ENCODE results near the gene SEZ6L. TPM values are rescaled to one million over a fixed set of nuclear protein-coding genes. Genes with fewer than 3 reads are reported as not detected.

SEZ6L gene
- total and polyA plus RNA-seq, 10 of the 15 experiments (the other 5 are each of a cell fraction or from before 2014, with no cell fraction given), result not detected

GRCh38 chr22:26267856-26268255, 98.6 kb downstream of the SEZ6L start:
- 0% methylated on average over 1 of the region's 1 CpG for WGBS (ENCODE audit: insufficient coverage, insufficient replicate concordance, low lambda C conversion rate, missing lambda C conversion rate)
- Histone ChIP-seq H3K27me3 (replicated peaks in 1 of 2; ENCODE audit: control insufficient read depth in 2 of 2, insufficient read depth in 2 of 2, low read length in 1 of 2) (no peaks in the 10 kb centered on the region), H3K79me2 (ENCODE audit: control insufficient read depth, insufficient read depth, low read length) (no peaks in the 10 kb centered on the region), H3K9ac (ENCODE audit: control insufficient read depth, insufficient read depth, low read length) (no peak overlapping the region), H3K4me1 (ENCODE audit: control insufficient read depth, insufficient read depth, low read length) (no peaks in the 10 kb centered on the region), H3K36me3 (ENCODE audit: control insufficient read depth in 2 of 2, insufficient read depth in 2 of 2, low read length in 1 of 2) (no peaks in the 10 kb centered on the region), H3K9me3 (replicated peaks; ENCODE audit: control insufficient read depth, insufficient read depth, low read length) (no peaks in the 10 kb centered on the region), H3K4me3 (no peak overlapping the region), H4K20me1 (ENCODE audit: control insufficient read depth, insufficient read depth) (no peaks in the 10 kb centered on the region), H3K4me2 (ENCODE audit: control insufficient read depth, insufficient read depth) (no peak overlapping the region), H2AFZ (ENCODE audit: control insufficient read depth, low read depth, low read length) (no peak overlapping the region), H3K27ac (ENCODE audit: control insufficient read depth, insufficient read depth) (no peak overlapping the region)
- DNase-seq (ENCODE audit: low read depth, low spot score) (no peak), ATAC-seq (no peak), FAIRE-seq (no peak)
- CTCF ChIA-PET, result no interaction called here
- POLR2A ChIA-PET, result no interaction called here
- BruUV-seq (replicated peaks), result no TSS peak
- RAD21 ChIA-PET (ENCODE audit: unreplicated experiment), result no interaction called here
- in situ Hi-C loops (cut with MboI) (no loop called here), intact Hi-C loops (cut with micrococcal nuclease; ENCODE audit: unreplicated experiment) (no loop called here)
- SMC1A ChIA-PET (ENCODE audit: uncharacterized antibody, unreplicated experiment), result no interaction called here
- TF ChIP-seq, protein P1, sequence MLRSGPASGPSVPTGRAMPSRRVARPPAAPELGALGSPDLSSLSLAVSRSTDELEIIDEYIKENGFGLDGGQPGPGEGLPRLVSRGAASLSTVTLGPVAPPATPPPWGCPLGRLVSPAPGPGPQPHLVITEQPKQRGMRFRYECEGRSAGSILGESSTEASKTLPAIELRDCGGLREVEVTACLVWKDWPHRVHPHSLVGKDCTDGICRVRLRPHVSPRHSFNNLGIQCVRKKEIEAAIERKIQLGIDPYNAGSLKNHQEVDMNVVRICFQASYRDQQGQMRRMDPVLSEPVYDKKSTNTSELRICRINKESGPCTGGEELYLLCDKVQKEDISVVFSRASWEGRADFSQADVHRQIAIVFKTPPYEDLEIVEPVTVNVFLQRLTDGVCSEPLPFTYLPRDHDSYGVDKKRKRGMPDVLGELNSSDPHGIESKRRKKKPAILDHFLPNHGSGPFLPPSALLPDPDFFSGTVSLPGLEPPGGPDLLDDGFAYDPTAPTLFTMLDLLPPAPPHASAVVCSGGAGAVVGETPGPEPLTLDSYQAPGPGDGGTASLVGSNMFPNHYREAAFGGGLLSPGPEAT (IDR thresholded peaks at IDR 0.05; ENCODE audit: low read depth), result no peak
- TF ChIP-seq ZNF384 (IDR thresholded peaks at IDR 0.05; ENCODE audit: borderline replicate concordance, low read depth, low read length) (no peak), KAT2A (conservative IDR thresholded peaks at IDR 0.05; ENCODE audit: control insufficient read depth, low read depth, low read length) (no peak), ZNF207 (IDR thresholded peaks at IDR 0.05; ENCODE audit: borderline replicate concordance) (no peak), ZNF24 (IDR thresholded peaks at IDR 0.05) (no peak), USF2 (IDR thresholded peaks at IDR 0.05; ENCODE audit: borderline replicate concordance, low read depth, low read length) (no peak), STAT3 (IDR thresholded peaks at IDR 0.05; ENCODE audit: low read depth, low read length) (no peak), CTCF (IDR thresholded peaks at IDR 0.05 in 2 of 3, conservative IDR thresholded peaks at IDR 0.05 in 1 of 3; ENCODE audit: control insufficient read depth in 2 of 3, extremely low read depth in 1 of 3, insufficient read depth in 1 of 3, low read depth in 3 of 3, low read length in 3 of 3) (no peak)
- TF ChIP-seq, protein P2, sequence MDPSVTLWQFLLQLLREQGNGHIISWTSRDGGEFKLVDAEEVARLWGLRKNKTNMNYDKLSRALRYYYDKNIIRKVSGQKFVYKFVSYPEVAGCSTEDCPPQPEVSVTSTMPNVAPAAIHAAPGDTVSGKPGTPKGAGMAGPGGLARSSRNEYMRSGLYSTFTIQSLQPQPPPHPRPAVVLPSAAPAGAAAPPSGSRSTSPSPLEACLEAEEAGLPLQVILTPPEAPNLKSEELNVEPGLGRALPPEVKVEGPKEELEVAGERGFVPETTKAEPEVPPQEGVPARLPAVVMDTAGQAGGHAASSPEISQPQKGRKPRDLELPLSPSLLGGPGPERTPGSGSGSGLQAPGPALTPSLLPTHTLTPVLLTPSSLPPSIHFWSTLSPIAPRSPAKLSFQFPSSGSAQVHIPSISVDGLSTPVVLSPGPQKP (IDR thresholded peaks at IDR 0.05; ENCODE audit: low read depth, low read length), result no peak
- TF ChIP-seq, protein P3, sequence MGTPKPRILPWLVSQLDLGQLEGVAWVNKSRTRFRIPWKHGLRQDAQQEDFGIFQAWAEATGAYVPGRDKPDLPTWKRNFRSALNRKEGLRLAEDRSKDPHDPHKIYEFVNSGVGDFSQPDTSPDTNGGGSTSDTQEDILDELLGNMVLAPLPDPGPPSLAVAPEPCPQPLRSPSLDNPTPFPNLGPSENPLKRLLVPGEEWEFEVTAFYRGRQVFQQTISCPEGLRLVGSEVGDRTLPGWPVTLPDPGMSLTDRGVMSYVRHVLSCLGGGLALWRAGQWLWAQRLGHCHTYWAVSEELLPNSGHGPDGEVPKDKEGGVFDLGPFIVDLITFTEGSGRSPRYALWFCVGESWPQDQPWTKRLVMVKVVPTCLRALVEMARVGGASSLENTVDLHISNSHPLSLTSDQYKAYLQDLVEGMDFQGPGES (IDR thresholded peaks at IDR 0.05), result no peak
